LNCaP clone FGC (cell line): ENCODE results near the gene MARCHF3.
A peak's percentile ranks its signal among the peaks of the same experiment; 100 is the strongest.

Experiments
- DNase-seq: peaks from one replicate; pipeline ENCODE4 v3.0.0-alpha.2; 2011; ENCODE audit warnings: low read depth
- H3K4me3 ChIP-seq: 2 replicates; pipeline ENCODE4 v1.5.1; 2011; ENCODE audit warnings: mild to moderate bottlenecking, low read depth, low read length, control low read depth
- TF ChIP-seq, protein P1 (sequence below): IDR thresholded peaks from 2 replicates; pipeline ENCODE4 v1.5.1; 2012; ENCODE audit warnings: mild to moderate bottlenecking; ENCODE audit not compliant: control insufficient read depth, insufficient read depth; ENCODE audit errors: extremely low read depth

MARCHF3 gene

DNA sequence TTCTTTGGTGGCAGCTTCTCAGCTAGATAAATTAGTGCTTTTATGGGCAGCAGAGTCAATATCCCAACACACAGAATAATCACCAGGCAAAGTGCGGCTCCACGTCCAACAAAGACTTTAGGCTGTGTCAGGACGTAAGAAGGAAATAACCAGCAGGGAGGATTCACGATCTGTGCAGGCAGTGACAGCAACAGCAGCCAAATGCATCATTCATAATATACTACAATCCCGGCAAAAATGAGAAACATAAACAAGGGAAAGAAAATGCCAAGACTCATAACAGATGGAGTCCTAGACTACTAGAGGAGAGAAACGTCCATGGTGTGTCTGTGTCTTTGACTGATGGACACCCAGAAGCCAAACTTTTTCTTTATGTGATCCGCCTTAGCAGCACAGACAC is 152.8 kb downstream of the MARCHF3 start:
- DNase-seq = no peak
- no peak overlapping the region for H3K4me3 ChIP-seq
- TF ChIP-seq, protein P1, sequence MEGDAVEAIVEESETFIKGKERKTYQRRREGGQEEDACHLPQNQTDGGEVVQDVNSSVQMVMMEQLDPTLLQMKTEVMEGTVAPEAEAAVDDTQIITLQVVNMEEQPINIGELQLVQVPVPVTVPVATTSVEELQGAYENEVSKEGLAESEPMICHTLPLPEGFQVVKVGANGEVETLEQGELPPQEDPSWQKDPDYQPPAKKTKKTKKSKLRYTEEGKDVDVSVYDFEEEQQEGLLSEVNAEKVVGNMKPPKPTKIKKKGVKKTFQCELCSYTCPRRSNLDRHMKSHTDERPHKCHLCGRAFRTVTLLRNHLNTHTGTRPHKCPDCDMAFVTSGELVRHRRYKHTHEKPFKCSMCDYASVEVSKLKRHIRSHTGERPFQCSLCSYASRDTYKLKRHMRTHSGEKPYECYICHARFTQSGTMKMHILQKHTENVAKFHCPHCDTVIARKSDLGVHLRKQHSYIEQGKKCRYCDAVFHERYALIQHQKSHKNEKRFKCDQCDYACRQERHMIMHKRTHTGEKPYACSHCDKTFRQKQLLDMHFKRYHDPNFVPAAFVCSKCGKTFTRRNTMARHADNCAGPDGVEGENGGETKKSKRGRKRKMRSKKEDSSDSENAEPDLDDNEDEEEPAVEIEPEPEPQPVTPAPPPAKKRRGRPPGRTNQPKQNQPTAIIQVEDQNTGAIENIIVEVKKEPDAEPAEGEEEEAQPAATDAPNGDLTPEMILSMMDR = no peak

DNA sequence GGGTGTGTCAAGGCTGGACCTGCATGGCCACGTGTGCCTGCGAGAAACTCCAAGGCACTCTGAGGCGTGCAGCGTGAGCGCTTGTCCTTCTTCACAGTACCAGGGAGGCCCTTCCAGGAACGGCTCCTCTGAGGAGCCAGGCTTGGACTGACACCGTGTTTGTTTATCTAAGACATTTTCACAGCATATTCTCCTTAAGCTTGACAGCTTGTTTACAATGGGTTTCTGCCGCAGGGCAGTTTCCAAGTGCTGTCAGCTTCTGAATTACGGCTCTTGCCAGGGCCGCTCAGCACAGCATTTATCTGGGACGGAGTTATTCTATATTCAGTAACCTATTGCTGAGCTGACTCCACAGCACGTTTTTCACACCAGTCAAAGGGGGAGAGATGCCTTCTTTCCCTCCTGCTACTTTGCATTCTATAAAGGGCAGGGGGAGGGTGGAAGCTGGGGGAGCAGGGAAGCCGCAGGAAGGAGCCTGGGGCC is 155.0 kb downstream of the MARCHF3 start:
- TF ChIP-seq, protein P1 = no peak
- H3K4me3 ChIP-seq = no peak overlapping the region
- peak; percentile 80 for DNase-seq

DNA sequence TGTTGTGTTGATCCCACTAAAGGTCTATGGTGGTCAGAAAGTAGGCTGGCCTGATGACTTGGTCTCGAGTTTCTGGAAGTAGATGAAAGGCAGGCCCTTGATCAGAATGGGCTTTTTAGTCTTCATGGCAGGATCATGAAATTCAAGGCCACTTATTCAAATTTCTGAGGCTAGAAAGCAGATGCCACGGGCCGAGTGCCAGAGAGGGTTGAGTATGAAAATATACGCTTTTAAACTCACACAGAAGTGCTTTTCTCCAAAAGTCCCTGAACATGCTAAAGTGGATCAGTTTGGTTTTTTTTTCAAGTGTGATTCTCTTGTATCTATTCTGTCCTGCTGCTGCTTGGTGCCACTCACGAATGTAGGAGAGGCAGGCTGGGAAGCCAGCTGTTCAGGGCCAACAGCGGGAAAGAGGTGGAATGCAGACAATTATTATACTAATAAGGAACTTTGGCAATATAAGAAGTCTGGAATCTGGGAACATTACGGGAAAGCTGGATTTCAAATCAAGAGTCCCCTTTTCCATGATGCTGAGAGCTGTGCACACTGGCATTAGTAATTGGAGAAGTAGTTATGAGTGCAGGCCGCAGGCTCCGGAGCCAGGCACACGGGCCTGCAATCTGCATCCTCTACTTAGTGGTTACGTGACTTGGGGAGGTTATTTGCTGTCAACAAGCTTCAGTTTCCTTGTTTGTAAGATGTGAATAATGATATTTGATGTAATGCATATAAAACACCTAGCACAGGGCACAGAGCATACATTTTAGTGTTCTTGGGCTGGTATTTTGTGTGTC is 157.6 kb downstream of the MARCHF3 start:
- H3K4me3 ChIP-seq = no peak overlapping the region
- TF ChIP-seq, protein P1 = no peak
- no peak for DNase-seq

DNA sequence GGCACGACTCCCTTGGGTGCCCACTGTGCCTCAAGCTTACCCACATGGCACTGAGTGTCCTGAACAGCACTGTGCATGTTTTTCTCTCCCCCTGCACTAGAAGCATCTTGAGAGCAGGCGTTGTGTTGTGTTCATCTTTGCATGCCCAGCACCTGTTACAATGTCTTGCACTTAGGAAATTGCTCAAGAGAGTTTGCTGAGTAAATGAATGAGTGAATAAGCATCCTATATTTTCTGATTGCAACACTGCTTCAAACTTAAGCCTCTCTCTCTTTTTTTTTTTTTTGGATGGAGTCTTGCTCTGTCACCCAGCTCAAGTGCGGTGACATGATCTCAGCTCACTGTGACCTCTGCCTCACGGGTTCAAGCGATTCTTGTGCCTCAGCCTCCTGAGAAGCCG is 158.9 kb downstream of the MARCHF3 start:
- TF ChIP-seq, protein P1 = no peak
- no peak overlapping the region for H3K4me3 ChIP-seq
- no peak for DNase-seq

DNA sequence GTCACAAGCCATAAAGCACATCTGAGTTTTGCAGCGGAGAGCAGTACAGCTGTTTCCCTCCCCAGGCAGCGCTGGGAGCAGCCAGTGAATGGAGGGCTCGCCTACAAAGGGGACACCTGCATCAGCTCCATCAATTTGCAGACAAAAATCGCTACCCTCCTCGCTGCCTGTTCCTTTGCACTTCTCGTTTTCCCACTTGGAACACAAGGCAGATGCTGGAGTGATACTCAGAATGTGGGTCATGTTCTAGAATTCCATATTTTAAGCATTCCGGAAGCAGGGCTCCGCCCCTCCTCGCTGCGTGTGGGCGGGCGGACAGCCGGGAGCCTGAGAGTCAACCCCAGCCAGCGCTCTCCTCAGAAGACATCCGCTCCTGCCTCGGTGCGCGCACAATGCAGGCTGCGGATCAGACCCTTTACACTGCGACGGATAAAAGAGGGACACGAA is 161.3 kb downstream of the MARCHF3 start:
- TF ChIP-seq, protein P1 = no peak
- H3K4me3 ChIP-seq = no peak overlapping the region

DNA sequence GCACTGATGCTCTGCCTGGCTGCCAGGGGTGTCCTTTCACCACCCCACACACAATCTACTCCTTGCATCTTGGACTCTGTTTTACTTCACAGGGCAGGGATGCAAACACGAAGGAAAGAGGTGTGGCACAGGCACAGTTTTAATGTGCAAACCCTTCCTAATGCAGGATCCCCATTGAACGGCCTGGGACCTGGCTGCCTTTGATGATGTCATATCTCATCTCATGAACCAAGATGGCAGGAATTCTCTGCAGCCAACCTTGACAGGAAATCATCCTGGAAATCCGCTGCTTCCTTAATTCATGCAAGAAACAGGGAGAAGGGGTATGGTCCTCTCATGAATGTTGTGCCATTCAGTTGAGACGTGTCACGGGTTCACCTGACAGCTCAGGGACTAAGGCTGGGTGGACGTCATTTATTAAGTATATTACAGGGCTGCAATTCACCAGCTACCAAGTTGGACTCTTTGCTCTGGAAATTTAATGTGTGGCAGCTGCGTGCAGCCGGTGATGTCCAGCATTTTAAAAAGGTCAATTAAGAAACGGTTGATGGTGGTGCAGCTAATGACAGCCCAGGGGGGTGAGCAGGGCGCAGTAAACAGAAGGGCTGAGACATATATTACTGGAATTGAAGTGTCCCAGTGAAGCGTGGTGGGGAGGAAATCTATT is 161.9 kb downstream of the MARCHF3 start:
- DNase-seq = no peak
- TF ChIP-seq, protein P1 = no peak
- H3K4me3 ChIP-seq = no peak overlapping the region

More for the DNA sequence above, 161.3 kb downstream of the MARCHF3 start:
- no peak for DNase-seq
